Neural progenitor cell (in vitro differentiated cells): ENCODE results near the gene CES3. TPM values are rescaled to one million over a fixed set of nuclear protein-coding genes. Genes with fewer than 3 reads are reported as not detected.

Source experiments
- DNase-seq: peaks from one replicate; pipeline ENCODE4 v3.0.0-alpha.2; 2016; ENCODE audit warnings: low spot score
- H2AFZ ChIP-seq: fragments of 200-600 bp; sonication (generic); replicated peaks from 2 replicates; pipeline ENCODE4 v1.6.1; 2016; ENCODE audit warnings: antibody characterized with exemption
- H3F3A ChIP-seq: fragments of 200-600 bp; sonication (generic); 2 replicates; pipeline ENCODE4 v1.6.1; 2016; ENCODE audit warnings: antibody characterized with exemption, low read depth
- H3K27ac ChIP-seq: fragments of 200-600 bp; sonication (generic); 2 replicates; pipeline ENCODE4 v1.5.1; 2016; ENCODE audit warnings: mild to moderate bottlenecking
- H3K27me3 ChIP-seq: fragments of 200-600 bp; sonication (generic); 2 replicates; pipeline ENCODE4 v1.6.1; 2016; ENCODE audit warnings: mild to moderate bottlenecking, moderate library complexity
- H3K36me3 ChIP-seq: fragments of 200-600 bp; sonication (generic); 2 replicates; pipeline ENCODE4 v1.5.1; 2016
- H3K4me1 ChIP-seq: fragments of 200-600 bp; sonication (generic); 2 replicates; pipeline ENCODE4 v1.6.1; 2016; ENCODE audit warnings: mixed run types
- H3K4me2 ChIP-seq: fragments of 200-600 bp; sonication (generic); 2 replicates; pipeline ENCODE4 v1.6.1; 2016
- H3K4me3 ChIP-seq: fragments of 200-600 bp; sonication (generic); 2 replicates; pipeline ENCODE4 v1.5.1; 2016
- H3K79me2 ChIP-seq: fragments of 200-600 bp; sonication (generic); 2 replicates; pipeline ENCODE4 v1.6.1; 2016; ENCODE audit warnings: low read depth
- H3K9ac ChIP-seq: fragments of 200-600 bp; sonication (generic); 2 replicates; pipeline ENCODE4 v1.6.1; 2016
- H3K9me3 ChIP-seq: fragments of 200-600 bp; sonication (generic); 2 replicates; pipeline ENCODE4 v1.5.1; 2016; ENCODE audit warnings: low read depth
- H4K20me1 ChIP-seq: fragments of 200-600 bp; sonication (generic); 2 replicates; pipeline ENCODE4 v1.6.1; 2016; ENCODE audit warnings: low read depth
- H3K27ac Mint-ChIP-seq: 3 replicates; pipeline ENCODE4 v1.8.0; 2021; ENCODE audit warnings: mixed read lengths
- H3K27me3 Mint-ChIP-seq: 2 replicates; pipeline ENCODE4 v1.8.0; 2022; ENCODE audit warnings: low read depth, mild to moderate bottlenecking, inconsistent platforms, moderate library complexity, mixed read lengths; ENCODE audit not compliant: insufficient read depth
- H3K36me3 Mint-ChIP-seq: 3 replicates; pipeline ENCODE4 v1.8.0; 2021; ENCODE audit warnings: mixed read lengths
- H3K4me1 Mint-ChIP-seq: 3 replicates; pipeline ENCODE4 v1.8.0; 2021; ENCODE audit warnings: mixed read lengths
- H3K4me3 Mint-ChIP-seq: 3 replicates; pipeline ENCODE4 v1.8.0; 2021; ENCODE audit warnings: mild to moderate bottlenecking, moderate library complexity, mixed read lengths
- H3K9me3 Mint-ChIP-seq: 3 replicates; pipeline ENCODE4 v1.8.0; 2020; ENCODE audit warnings: mixed read lengths
- EZH2 ChIP-seq: fragments of 200-600 bp; sonication (generic); IDR thresholded peaks from 2 replicates; pipeline ENCODE4 v1.6.1; 2017; ENCODE audit warnings: antibody characterized with exemption, mild to moderate bottlenecking, moderate library complexity
- EZH2phosphoT487 ChIP-seq: fragments of 200-600 bp; sonication (generic); IDR thresholded peaks from 2 replicates; pipeline ENCODE4 v1.6.1; 2017; ENCODE audit warnings: antibody characterized with exemption
- total RNA-seq: library from RNA; depleted of rRNA; stranded (reverse); fragments of >200 nt; gene quantifications from 2 replicates; pipeline ENCODE4 v1.2.3, GENCODE V29; 2015; ENCODE audit warnings: low replicate concordance
- TF ChIP-seq, protein P1 (sequence below): fragments of 200-600 bp; sonication (generic); IDR thresholded peaks from 2 replicates; pipeline ENCODE4 v1.5.1; 2017; ENCODE audit warnings: antibody characterized with exemption, mild to moderate bottlenecking

CES3 gene
- total RNA-seq, 1 donor from 2014 or later = 5.7 TPM

DNA sequence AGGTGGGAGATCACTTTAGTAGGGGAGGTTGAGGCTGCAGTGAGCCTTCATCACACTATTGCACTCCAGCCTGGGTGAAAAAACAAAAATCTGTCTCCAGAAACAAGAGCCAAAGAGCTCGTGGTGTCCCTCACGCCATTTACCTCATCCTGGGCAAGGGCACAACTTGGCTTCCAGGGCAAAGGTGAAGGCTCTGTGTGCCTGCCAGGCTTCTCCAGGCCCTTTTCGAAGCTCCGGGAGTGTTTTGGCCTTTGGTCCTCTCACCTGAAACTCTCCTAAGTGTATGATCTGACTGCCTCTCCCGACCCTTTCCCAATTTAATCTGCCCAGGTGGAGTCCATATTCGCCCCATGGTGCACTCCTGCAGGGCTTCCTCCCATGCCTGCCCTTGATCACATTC lies 11.6 kb upstream of the CES3 start:
- peaks cover 56% of the 10 kb centered on the region for H3K27me3 ChIP-seq

DNA sequence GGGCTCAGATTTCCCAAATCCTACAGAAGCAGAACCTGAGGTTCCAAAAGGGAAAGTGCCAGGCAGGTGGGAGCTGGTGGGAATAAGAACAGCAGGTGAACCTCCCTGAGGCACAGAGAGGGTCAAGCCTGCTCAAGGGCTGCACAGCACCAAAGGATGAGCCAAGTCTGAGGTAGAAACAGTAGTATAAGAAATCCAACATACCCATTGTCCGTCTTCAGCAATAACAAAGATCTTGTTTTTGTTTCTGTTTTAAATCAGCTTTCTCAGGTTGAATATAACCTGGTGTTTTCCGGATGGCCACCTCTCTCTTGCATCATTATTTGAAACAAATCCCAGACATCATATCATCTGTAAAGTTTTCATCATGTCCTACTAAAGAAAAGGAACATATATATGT lies 10.6 kb upstream of the CES3 start:
- H3K36me3 Mint-ChIP-seq = no peaks in the 10 kb centered on the region
- H3K27ac Mint-ChIP-seq = no peak overlapping the region
- H3K9me3 Mint-ChIP-seq = no peaks in the 10 kb centered on the region
- H3K79me2 ChIP-seq = no peaks in the 10 kb centered on the region
- peaks cover 12% of the 10 kb centered on the region for H3K27me3 Mint-ChIP-seq
- H3K27me3 ChIP-seq = peaks cover 56% of the 10 kb centered on the region
- H3K9ac ChIP-seq = no peak overlapping the region
- no peak overlapping the region for H3K27ac ChIP-seq
- TF ChIP-seq, protein P1, sequence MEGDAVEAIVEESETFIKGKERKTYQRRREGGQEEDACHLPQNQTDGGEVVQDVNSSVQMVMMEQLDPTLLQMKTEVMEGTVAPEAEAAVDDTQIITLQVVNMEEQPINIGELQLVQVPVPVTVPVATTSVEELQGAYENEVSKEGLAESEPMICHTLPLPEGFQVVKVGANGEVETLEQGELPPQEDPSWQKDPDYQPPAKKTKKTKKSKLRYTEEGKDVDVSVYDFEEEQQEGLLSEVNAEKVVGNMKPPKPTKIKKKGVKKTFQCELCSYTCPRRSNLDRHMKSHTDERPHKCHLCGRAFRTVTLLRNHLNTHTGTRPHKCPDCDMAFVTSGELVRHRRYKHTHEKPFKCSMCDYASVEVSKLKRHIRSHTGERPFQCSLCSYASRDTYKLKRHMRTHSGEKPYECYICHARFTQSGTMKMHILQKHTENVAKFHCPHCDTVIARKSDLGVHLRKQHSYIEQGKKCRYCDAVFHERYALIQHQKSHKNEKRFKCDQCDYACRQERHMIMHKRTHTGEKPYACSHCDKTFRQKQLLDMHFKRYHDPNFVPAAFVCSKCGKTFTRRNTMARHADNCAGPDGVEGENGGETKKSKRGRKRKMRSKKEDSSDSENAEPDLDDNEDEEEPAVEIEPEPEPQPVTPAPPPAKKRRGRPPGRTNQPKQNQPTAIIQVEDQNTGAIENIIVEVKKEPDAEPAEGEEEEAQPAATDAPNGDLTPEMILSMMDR = no peak
- no peak for TF ChIP-seq EZH2phosphoT487
- TF ChIP-seq EZH2 = no peak
- no peak for DNase-seq
- no peak overlapping the region for H3K4me3 Mint-ChIP-seq
- H3K36me3 ChIP-seq = no peaks in the 10 kb centered on the region
- peaks cover 13% of the 10 kb centered on the region for H3K4me1 Mint-ChIP-seq
- H2AFZ ChIP-seq = no peak overlapping the region
- H4K20me1 ChIP-seq = peaks cover 5% of the 10 kb centered on the region
- no peaks in the 10 kb centered on the region for H3K4me1 ChIP-seq
- peaks cover 5% of the 10 kb centered on the region for H3F3A ChIP-seq
- no peak overlapping the region for H3K4me3 ChIP-seq
- H3K9me3 ChIP-seq = no peaks in the 10 kb centered on the region
- H3K4me2 ChIP-seq = no peak overlapping the region

More for the DNA sequence above, 11.6 kb upstream of the CES3 start:
- no peak overlapping the region for H3K27ac Mint-ChIP-seq
- TF ChIP-seq EZH2phosphoT487 (no peak), EZH2 (no peak)
- TF ChIP-seq, protein P1 = no peak
- H3K79me2 ChIP-seq = no peaks in the 10 kb centered on the region
- peaks cover 11% of the 10 kb centered on the region for H3K27me3 Mint-ChIP-seq
- no peaks in the 10 kb centered on the region for H3K36me3 Mint-ChIP-seq
- no peaks in the 10 kb centered on the region for H3K36me3 ChIP-seq
- no peak overlapping the region for H3K4me3 Mint-ChIP-seq
- no peak overlapping the region for H3K9ac ChIP-seq
- no peak for DNase-seq
- no peak overlapping the region for H2AFZ ChIP-seq
- no peaks in the 10 kb centered on the region for H3K9me3 Mint-ChIP-seq
- H3K4me3 ChIP-seq = no peak overlapping the region
- H3K4me1 ChIP-seq = no peaks in the 10 kb centered on the region
- no peak overlapping the region for H3K4me2 ChIP-seq
- H3K4me1 Mint-ChIP-seq = peaks cover 13% of the 10 kb centered on the region
- peaks cover 5% of the 10 kb centered on the region for H3F3A ChIP-seq
- H3K27ac ChIP-seq = no peak overlapping the region
- no peaks in the 10 kb centered on the region for H3K9me3 ChIP-seq
- peaks cover 5% of the 10 kb centered on the region for H4K20me1 ChIP-seq

DNA sequence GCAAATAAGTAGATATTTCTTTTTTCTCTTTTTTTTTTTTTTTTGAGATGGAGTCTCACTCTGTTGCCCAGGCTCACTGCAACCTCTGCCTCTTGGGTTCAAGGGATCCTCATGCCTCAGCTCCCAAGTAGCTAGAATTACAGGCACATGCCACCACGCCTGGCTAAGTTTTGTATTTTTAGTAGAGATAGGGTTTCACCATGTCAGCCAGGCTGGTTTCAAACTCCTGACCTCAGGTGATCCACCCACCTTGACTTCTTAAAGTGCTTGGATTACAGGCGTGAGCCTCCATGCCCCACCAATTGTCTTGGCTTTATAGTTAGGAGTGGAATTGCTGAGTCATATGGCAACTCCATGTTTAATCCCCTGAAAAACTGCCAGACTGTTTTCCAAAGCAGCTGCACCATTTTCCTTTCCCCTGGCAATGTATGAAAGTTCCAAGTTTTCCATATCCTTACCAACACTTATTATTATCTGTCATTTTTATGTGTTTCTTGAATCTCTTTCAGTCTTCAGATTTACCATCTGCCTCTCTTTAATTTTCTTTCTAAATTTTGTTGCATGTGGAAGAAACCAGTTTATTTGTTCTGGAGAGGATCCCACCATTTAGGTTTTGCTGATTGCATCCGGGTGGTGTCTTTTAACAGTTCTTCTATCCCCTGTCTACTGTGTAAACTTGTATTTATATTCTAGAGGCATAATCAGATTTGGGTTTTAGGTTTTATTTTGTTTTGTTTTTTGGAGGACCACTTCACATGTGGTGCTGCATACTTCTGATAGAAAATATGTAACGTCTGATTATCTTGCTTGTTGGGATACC lies 9.9 kb upstream of the CES3 start:
- Mint-ChIP-seq H3K4me3 (no peak overlapping the region), H3K27me3 (peaks cover 11% of the 10 kb centered on the region), H3K9me3 (no peaks in the 10 kb centered on the region), H3K27ac (no peak overlapping the region), H3K4me1 (peaks cover 13% of the 10 kb centered on the region), H3K36me3 (no peaks in the 10 kb centered on the region)
- no peak overlapping the region for H3K9ac ChIP-seq
- H3K9me3 ChIP-seq = no peaks in the 10 kb centered on the region
- H3F3A ChIP-seq = peaks cover 5% of the 10 kb centered on the region
- peaks cover 5% of the 10 kb centered on the region for H4K20me1 ChIP-seq
- no peak for TF ChIP-seq EZH2
- TF ChIP-seq, protein P1 = no peak
- no peak for TF ChIP-seq EZH2phosphoT487
- no peaks in the 10 kb centered on the region for H3K4me1 ChIP-seq
- H3K36me3 ChIP-seq = no peaks in the 10 kb centered on the region
- no peaks in the 10 kb centered on the region for H3K79me2 ChIP-seq
- DNase-seq = no peak
- no peak overlapping the region for H3K4me2 ChIP-seq
- H3K4me3 ChIP-seq = no peak overlapping the region
- no peak overlapping the region for H3K27ac ChIP-seq
- H3K27me3 ChIP-seq = peaks cover 55% of the 10 kb centered on the region
- H2AFZ ChIP-seq = no peak overlapping the region
